IMR-90 (cell line): ENCODE data around the gene EGLN1. TPM values are rescaled to one million over a fixed set of nuclear protein-coding genes. Genes with fewer than 3 reads are reported as not detected.

Experiments
- ATAC-seq: fragments of 200-7000 bp; cut with Tn5 transposase; 2 replicates; pipeline ENCODE4 v1.9.1; 2020; ENCODE audit warnings: low read depth, mild to moderate bottlenecking, moderate library complexity
- BruUV-seq: library from RNA; stranded (reverse); fragments of 400-500 nt; replicated peaks from 2 replicates; lab custom pipeline; 2021; lab: Mats Ljungman, UMichigan
- CTCF ChIA-PET: fragments of 300-600 bp; formaldehyde crosslinking; extraction: SDS; loops from one replicate; lab custom pipeline; 2021; ENCODE audit warnings: antibody characterized with exemption; lab: Yijun Ruan, JAX
- POLR2A ChIA-PET: fragments of 300-600 bp; sonication (Branson Sonifier 250); formaldehyde crosslinking; loops from one replicate; lab custom pipeline; 2022; ENCODE audit warnings: antibody characterized with exemption; ENCODE audit not compliant: unreplicated experiment; lab: Charles Lee
- DNase-seq: peaks from one replicate; pipeline ENCODE4 v3.0.0; 2013
- H2AFZ ChIP-seq: replicated peaks from 2 replicates; pipeline ENCODE3; 2013; ENCODE audit warnings: low read length, mild to moderate bottlenecking; ENCODE audit not compliant: poor library complexity
- H2AK5ac ChIP-seq: 2 replicates; pipeline ENCODE4 v1.6.1; 2013; ENCODE audit warnings: low read depth, low read length, inconsistent platforms
- H2AK9ac ChIP-seq: replicated peaks from 2 replicates; pipeline ENCODE3; 2013; ENCODE audit warnings: mild to moderate bottlenecking, low read depth, low read length, moderate library complexity; ENCODE audit not compliant: poor library complexity
- H2BK120ac ChIP-seq: 2 replicates; pipeline ENCODE4 v1.6.1; 2013; ENCODE audit warnings: low read depth, low read length, inconsistent platforms
- H2BK15ac ChIP-seq: 3 replicates; pipeline ENCODE4 v1.6.1; 2013; ENCODE audit warnings: low read depth, low read length, inconsistent platforms
- H2BK20ac ChIP-seq: 2 replicates; pipeline ENCODE4 v1.6.1; 2013; ENCODE audit warnings: low read depth, mild to moderate bottlenecking, inconsistent platforms, low read length, moderate library complexity
- H2BK5ac ChIP-seq: 2 replicates; pipeline ENCODE4 v1.6.1; 2013; ENCODE audit warnings: mild to moderate bottlenecking, low read depth, low read length, inconsistent platforms; ENCODE audit not compliant: poor library complexity, severe bottlenecking
- H3K14ac ChIP-seq: replicated peaks from 2 replicates; pipeline ENCODE4 v1.6.1; 2013; ENCODE audit warnings: low read depth, low read length, inconsistent platforms
- H3K18ac ChIP-seq: 2 replicates; pipeline ENCODE4 v1.6.1; 2013; ENCODE audit warnings: low read depth, low read length, control low read depth
- H3K23ac ChIP-seq: 2 replicates; pipeline ENCODE4 v1.6.1; 2013; ENCODE audit warnings: low read depth, low read length, inconsistent platforms
- H3K27ac ChIP-seq: 2 replicates; pipeline ENCODE4 v1.5.1; 2013; ENCODE audit warnings: mild to moderate bottlenecking, control low read depth, low read length; ENCODE audit not compliant: insufficient read depth
- H3K27me3 ChIP-seq: 2 replicates; pipeline ENCODE4 v1.6.1; 2013; ENCODE audit warnings: low read length; ENCODE audit not compliant: control insufficient read depth, insufficient read depth
- H3K36me3 ChIP-seq: 2 replicates; pipeline ENCODE4 v1.6.1; 2013; ENCODE audit warnings: low read length, mixed read lengths; ENCODE audit not compliant: control insufficient read depth, insufficient read depth
- H3K4ac ChIP-seq: 2 replicates; pipeline ENCODE4 v1.6.1; 2013; ENCODE audit warnings: low read depth, low read length, inconsistent platforms
- H3K4me1 ChIP-seq: 2 replicates; pipeline ENCODE4 v1.6.1; 2013; ENCODE audit warnings: low read length, mixed read lengths; ENCODE audit not compliant: control insufficient read depth, insufficient read depth
- H3K4me2 ChIP-seq: 2 replicates; pipeline ENCODE4 v1.6.1; 2013; ENCODE audit warnings: low read depth, mild to moderate bottlenecking, control low read depth, low read length, moderate library complexity
- H3K4me3 ChIP-seq: 2 replicates; pipeline ENCODE4 v1.5.1; 2013; ENCODE audit warnings: low read depth, mild to moderate bottlenecking, control low read depth, low read length, moderate library complexity; ENCODE audit not compliant: insufficient read depth
- H3K56ac ChIP-seq: 2 replicates; pipeline ENCODE4 v1.6.1; 2013; ENCODE audit warnings: low read length, inconsistent platforms; ENCODE audit not compliant: insufficient read depth; ENCODE audit errors: extremely low read depth
- H3K79me1 ChIP-seq, 2 experiments: 2 replicates each; pipeline ENCODE4 v1.6.1; 2013; ENCODE audit warnings: low read length in 2 of 2, inconsistent platforms in 1 of 2, low read depth in 1 of 2
- H3K9ac ChIP-seq: 2 replicates; pipeline ENCODE4 v1.6.1; 2013; ENCODE audit warnings: low read depth, low read length, control low read depth
- H3K9me1 ChIP-seq: 2 replicates; pipeline ENCODE4 v1.6.1; 2013; ENCODE audit warnings: low read length, inconsistent platforms; ENCODE audit not compliant: insufficient read depth
- H3K9me3 ChIP-seq: 2 replicates; pipeline ENCODE4 v1.6.1; 2013; ENCODE audit warnings: low read length; ENCODE audit not compliant: control insufficient read depth, insufficient read depth
- H4K20me1 ChIP-seq: 2 replicates; pipeline ENCODE4 v1.6.1; 2013; ENCODE audit warnings: low read length, inconsistent platforms; ENCODE audit not compliant: insufficient read depth
- H4K5ac ChIP-seq: 2 replicates; pipeline ENCODE4 v1.6.1; 2013; ENCODE audit warnings: mild to moderate bottlenecking, low read depth, low read length, control low read depth
- H4K8ac ChIP-seq, 2 experiments: 2 replicates each; pipeline ENCODE4 v1.6.1; 2013; ENCODE audit warnings: low read depth in 2 of 2, low read length in 2 of 2, control low read depth in 1 of 2, inconsistent platforms in 1 of 2
- H4K91ac ChIP-seq: 2 replicates; pipeline ENCODE4 v1.6.1; 2013; ENCODE audit warnings: low read depth, low read length, inconsistent platforms; ENCODE audit not compliant: insufficient read depth
- CEBPB ChIP-seq: IDR thresholded peaks from 2 replicates; pipeline ENCODE4 v1.6.1; 2012; ENCODE audit warnings: low read depth, low read length, improper control_type of control experiment
- SMC3 ChIP-seq: fragments of 150-350 bp; IDR thresholded peaks from 2 replicates; pipeline ENCODE4 v1.6.1; 2016; ENCODE audit warnings: low read depth, mild to moderate bottlenecking, antibody characterized with exemption, low read length, moderate library complexity
- WGBS, 2 experiments: methylation state at CpG; one replicate each; pipeline versions ENCODE4 v1.1.5 to v1.1.7; 2013; ENCODE audit warnings: missing lambda C conversion rate in 2 of 2; ENCODE audit not compliant: insufficient read length in 1 of 2; ENCODE audit errors: extremely low coverage in 2 of 2; 5-methylcytosine and 5-hydroxymethylcytosine counted together
- dilution Hi-C: fragments of 300-500 bp; cut with HindIII; formaldehyde crosslinking; loops from one replicate; pipeline ENCODE4 v1.14.3; 2018; ENCODE audit warnings: low sequenced_read_pairs; ENCODE audit not compliant: unreplicated experiment
- in situ Hi-C: fragments of 300-500 bp; cut with MboI; formaldehyde crosslinking; loops from 3 replicates; pipeline ENCODE4 v1.14.3; 2019; ENCODE audit warnings: low sequenced_read_pairs, inconsistent platforms, mixed read lengths
- intact Hi-C: fragments of 100-400 bp; cut with micrococcal nuclease; formaldehyde crosslinking; loops from 2 replicates; pipeline ENCODE4 v1.10.0; 2022
- polyA plus RNA-seq, 3 experiments: library from polyadenylated mRNA; depleted of rRNA; stranded (reverse); fragments of >200 nt; gene quantifications; 2 replicates each; pipeline ENCODE4 v1.2.3, GENCODE V29; 2012; ENCODE audit warnings: low replicate concordance in 1 of 3
- total RNA-seq: library from RNA; depleted of rRNA; stranded (reverse); fragments of >200 nt; gene quantifications from 2 replicates; pipeline ENCODE4 v1.2.3, GENCODE V29; 2012

The EGLN1 gene
- total and polyA plus RNA-seq, 2 of the 4 experiments (the other 2 are of a cell fraction): 25.7 to 26.9 TPM

- dilution Hi-C loops: no loop called here
- in situ Hi-C loops: no loop called here
Measured at GRCh38 chr1:231335663-231336602, 86.2 kb downstream of the EGLN1 start.

More at GRCh38 chr1:231335663-231336602, 86.2 kb downstream of the EGLN1 start:
- Histone ChIP-seq H4K5ac (no peak overlapping the region), H2BK120ac (no peak overlapping the region), H3K27me3 (no peaks in the 10 kb centered on the region), H3K79me1 (peaks cover 7 to 42% of the 10 kb centered on the region in 2 experiments; a peak in 3 of 4 replicates), H3K9ac (peak overlapping the region; percentile 78), H3K36me3 (no peaks in the 10 kb centered on the region), H2AK9ac (peak overlapping the region; percentile 8), H3K27ac (no peak overlapping the region), H3K4me2 (peak overlapping the region; percentile 94), H3K4me3 (peak overlapping the region; percentile 75), H3K18ac (no peak overlapping the region), H3K23ac (peak overlapping the region; percentile 64), H2BK20ac (no peak overlapping the region), H3K56ac (no peak overlapping the region), H2BK5ac (no peak overlapping the region), H3K4ac (no peak overlapping the region), H4K20me1 (peaks cover 48% of the 10 kb centered on the region), H4K91ac (no peak overlapping the region), H3K9me3 (no peaks in the 10 kb centered on the region), H2BK15ac (no peak overlapping the region), H3K9me1 (peaks cover 6% of the 10 kb centered on the region; the same call in 1 of the 2 replicates), H3K4me1 (peaks cover 7% of the 10 kb centered on the region), H2AFZ (no peak overlapping the region), H3K14ac (0 out of 2 replicates have a peak overlapping the region, but pooled peaks have one; percentile 8), H4K8ac (no peak overlapping the region), H2AK5ac (no peak overlapping the region)
- BruUV-seq: TSS peak; percentile 22
- ChIA-PET CTCF (interaction anchor here (0.7 to 1.5 kb wide), 2 partner anchors 21 to 81 kb away, joined by 3 to 4 read pairs; no protein-coding TSS in a partner anchor), POLR2A (no interaction called here)
- intact Hi-C loops: loop anchor here (2.0 kb wide), 1 partner anchor 95 kb away; the partner anchor contains the start of gene GNPAT
- DNase-seq: no peak
- 67% methylated on average over 8 of the region's 21 CpGs; no CpG with 5 or more reads in 1 of the 2 experiments for WGBS, 2 experiments
- no peak for ATAC-seq
- TF ChIP-seq CEBPB: peak; percentile 77
- TF ChIP-seq SMC3: no peak
